HCT116 (cell line): ENCODE results near the gene GIMAP5. TPM values are rescaled to one million over a fixed set of nuclear protein-coding genes. Genes with fewer than 3 reads are reported as not detected.

Experiments used
- ATAC-seq: fragments of 200-7000 bp; cut with Tn5 transposase; 2 replicates; pipeline ENCODE4 v1.9.1; 2020; ENCODE audit warnings: mild to moderate bottlenecking, moderate library complexity
- BruUV-seq: library from RNA; stranded (reverse); fragments of 400-500 nt; replicated peaks from 2 replicates; lab custom pipeline; 2021; lab: Mats Ljungman, UMichigan
- CTCF ChIA-PET: fragments of 300-600 bp; sonication (Branson Sonifier 250); formaldehyde crosslinking; loops from one replicate; lab custom pipeline; 2021; ENCODE audit warnings: antibody characterized with exemption; lab: Charles Lee
- POLR2A ChIA-PET: fragments of 300-600, 350-600 bp; sonication (Branson Sonifier 250); formaldehyde crosslinking; loops from one replicate; lab custom pipeline; 2021; ENCODE audit warnings: antibody characterized with exemption; lab: Charles Lee
- RAD21 ChIA-PET, 2 experiments: fragments of 300-600 bp; sonication (Branson Sonifier 250); formaldehyde crosslinking; loops; one replicate each; lab custom pipeline; 2023; ENCODE audit warnings: low total read pairs in 2 of 2; ENCODE audit not compliant: uncharacterized antibody in 2 of 2, unreplicated experiment in 2 of 2, low non-redundant PET in 1 of 2; lab: Charles Lee
- DNase-seq: peaks from one replicate; pipeline ENCODE4 v3.0.0-alpha.2; 2010; ENCODE audit warnings: low read depth, low spot score
- H2AFZ ChIP-seq: fragments of 200-600 bp; shearing (Covaris generic), sonication (generic); 2 replicates; pipeline ENCODE4 v1.6.1; 2017; ENCODE audit warnings: low read depth, mixed run types, mixed read lengths, antibody characterized with exemption, low read length; ENCODE audit not compliant: poor library complexity, severe bottlenecking
- H3K27ac ChIP-seq: 2 replicates; pipeline ENCODE4 v1.5.1; 2012; ENCODE audit warnings: low read depth, low read length
- H3K27me3 ChIP-seq: fragments of 200-600 bp; sonication (generic); 2 replicates; pipeline ENCODE4 v1.6.1; 2016; ENCODE audit warnings: mixed run types, low read length, mixed read lengths; ENCODE audit not compliant: insufficient read depth
- H3K36me3 ChIP-seq, 2 experiments: fragments of 200-500 bp in 1 of 2; fragments of 200-600 bp in 1 of 2; sonication (Bioruptor generic) in 1 of 2; sonication (generic) in 1 of 2; 2 replicates each; pipeline versions ENCODE4 v1.5.1 to v1.6.1; 2014 to 2016; ENCODE audit warnings: low read length in 2 of 2, inconsistent platforms in 1 of 2, mixed read lengths in 1 of 2, mixed run types in 1 of 2; ENCODE audit not compliant: insufficient read depth in 2 of 2, control insufficient read depth in 1 of 2
- H3K4me1 ChIP-seq, 2 experiments: fragments of 200-600 bp in 1 of 2; sonication (generic) in 1 of 2; 2 replicates each; pipeline versions ENCODE4 v1.5.1 to v1.6.1; 2012 to 2017; ENCODE audit warnings: low read length in 2 of 2, inconsistent platforms in 1 of 2, mild to moderate bottlenecking in 1 of 2, mixed read lengths in 1 of 2, mixed run types in 1 of 2, moderate library complexity in 1 of 2; ENCODE audit not compliant: insufficient read depth in 2 of 2, control insufficient read depth in 1 of 2
- H3K4me2 ChIP-seq: fragments of 200-600 bp; sonication (generic); 2 replicates; pipeline ENCODE4 v1.6.1; 2017; ENCODE audit warnings: mixed run types, low read length, mixed read lengths
- H3K4me3 ChIP-seq, 2 experiments: fragments of 200-600 bp in 1 of 2; sonication (generic) in 1 of 2; replicated peaks in 1 of 2; 2 replicates each; pipeline ENCODE4 v1.5.1; 2011 to 2016; ENCODE audit warnings: low read length in 2 of 2, control low read depth in 1 of 2, low read depth in 1 of 2, mild to moderate bottlenecking in 1 of 2, mixed read lengths in 1 of 2, mixed run types in 1 of 2
- H3K79me2 ChIP-seq: fragments of 200-600 bp; sonication (generic); 2 replicates; pipeline ENCODE4 v1.6.1; 2017; ENCODE audit warnings: mild to moderate bottlenecking, mixed run types, low read length, moderate library complexity, mixed read lengths; ENCODE audit not compliant: insufficient read depth
- H3K9ac ChIP-seq: fragments of 200-600 bp; sonication (generic); 2 replicates; pipeline ENCODE4 v1.6.1; 2016; ENCODE audit warnings: low read length, mixed read lengths
- H3K9me2 ChIP-seq: fragments of 200-600 bp; sonication (generic), shearing (Covaris generic); 2 replicates; pipeline ENCODE4 v1.6.1; 2017; ENCODE audit warnings: mixed run types, mild to moderate bottlenecking, moderate library complexity; ENCODE audit not compliant: insufficient read depth
- H3K9me3 ChIP-seq, 2 experiments: fragments of 200-500 bp in 1 of 2; fragments of 200-600 bp in 1 of 2; sonication (Bioruptor generic) in 1 of 2; sonication (generic) in 1 of 2; 2 replicates each; pipeline ENCODE4 v1.6.1; 2014 to 2017; ENCODE audit warnings: low read length in 2 of 2, mixed read lengths in 2 of 2, inconsistent platforms in 1 of 2, low read depth in 1 of 2, mild to moderate bottlenecking in 1 of 2, mixed run types in 1 of 2, moderate library complexity in 1 of 2; ENCODE audit not compliant: control insufficient read depth in 1 of 2, insufficient read depth in 1 of 2
- H4K20me1 ChIP-seq: fragments of 200-600 bp; sonication (generic), shearing (Covaris generic); 2 replicates; pipeline ENCODE4 v1.6.1; 2017; ENCODE audit warnings: mixed run types, mild to moderate bottlenecking, moderate library complexity; ENCODE audit not compliant: insufficient read depth
- RAD21 ChIP-seq: IDR thresholded peaks from 2 replicates; pipeline ENCODE4 v1.6.1; 2012; ENCODE audit warnings: low read depth, mild to moderate bottlenecking
- REST ChIP-seq: IDR thresholded peaks from 2 replicates; pipeline ENCODE4 v1.6.1; 2012; ENCODE audit warnings: low read depth
- TCF7L2 ChIP-seq: IDR thresholded peaks from 2 replicates; pipeline ENCODE4 v1.7.0; 2011; ENCODE audit warnings: borderline replicate concordance, inconsistent platforms; ENCODE audit not compliant: insufficient read depth, insufficient read length; ENCODE audit errors: extremely low read depth
- ZFX ChIP-seq: fragments of 450-650 bp; IDR thresholded peaks from 2 replicates; pipeline ENCODE4 v1.6.1; 2017
- intact Hi-C: fragments of 100-400 bp; cut with micrococcal nuclease; formaldehyde crosslinking; loops from 2 replicates; pipeline ENCODE4 v1.10.0; 2022
- total RNA-seq: library from RNA; stranded (reverse); gene quantifications from one replicate; pipeline ENCODE4 v1.2.1, GENCODE V29; 2021; ENCODE audit not compliant: unreplicated experiment

The GIMAP5 gene
- total RNA-seq, 1 experiment from 2014 or later = 0.57 TPM

- TF ChIP-seq REST (no peak), TCF7L2 (no peak), ZFX (no peak)
Measured at GRCh38 chr7:150733482-150734095, 3.6 kb upstream of the GIMAP5 start (continued).

- Histone ChIP-seq H2AFZ (no peak overlapping the region), H3K9ac (no peak overlapping the region), H3K9me3 (no peaks in the 10 kb centered on the region), H3K4me1 (peaks cover 0 to 10% of the 10 kb centered on the region in 2 experiments; a peak in 3 of 4 replicates), H3K27ac (no peak overlapping the region), H3K4me2 (no peak overlapping the region), H4K20me1 (no peaks in the 10 kb centered on the region), H3K79me2 (no peaks in the 10 kb centered on the region), H3K9me2 (no peaks in the 10 kb centered on the region), H3K4me3 (no peak overlapping the region), H3K36me3 (no peaks in the 10 kb centered on the region), H3K27me3 (peaks cover 41% of the 10 kb centered on the region; the same call in 1 of the 2 replicates)
- ATAC-seq = no peak
- DNase-seq = no peak
- ChIA-PET RAD21 (no interaction called here), CTCF (no interaction called here), POLR2A (no interaction called here)
- intact Hi-C loops = no loop called here
- BruUV-seq = no TSS peak
- no peak for TF ChIP-seq RAD21
Measured at GRCh38 chr7:150734254-150734653, 3.0 kb upstream of the GIMAP5 start.
